Measurements from ENCODE around the gene HELZ.

Gene HELZ

DNA sequence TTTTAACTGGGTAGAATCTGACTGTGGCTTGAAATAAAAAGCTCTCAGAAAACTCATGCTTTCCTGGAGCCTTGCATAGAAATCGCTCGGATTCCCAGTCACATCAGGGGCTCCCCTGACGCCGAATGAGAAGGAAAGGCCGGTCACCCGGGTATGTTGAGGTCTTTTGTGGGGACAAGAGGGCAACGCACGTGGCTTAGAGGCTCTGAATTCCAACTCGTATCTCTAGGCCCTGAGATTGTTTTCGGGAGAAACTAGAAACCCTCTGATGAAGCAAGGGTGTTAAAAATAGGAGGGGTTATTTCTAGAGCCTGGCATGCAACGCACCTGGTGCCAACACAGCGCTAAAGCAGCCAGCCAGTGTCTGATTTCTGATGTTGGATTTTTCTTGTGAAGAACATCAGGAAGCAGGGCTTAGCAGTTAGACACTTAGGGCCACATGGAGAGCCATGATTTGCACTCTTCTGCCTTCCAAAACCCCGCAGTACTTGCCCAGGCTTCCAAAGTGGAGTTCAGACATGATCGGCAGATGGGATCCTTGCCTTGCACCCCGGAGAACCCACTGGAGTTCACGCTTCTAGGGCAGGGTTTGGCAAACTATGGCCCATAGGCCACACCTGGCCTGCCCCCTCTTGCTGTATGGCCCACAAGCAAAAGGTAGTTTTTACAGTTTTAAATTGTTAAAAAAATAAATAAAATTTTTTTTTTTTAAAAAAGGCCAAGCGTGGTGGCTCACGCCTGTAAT, 188.1 kb downstream of the HELZ start:
- Histone ChIP-seq H3K9me3 (ENCODE audit: control insufficient read depth, low read length) (no peaks in the 10 kb centered on the region), H3K27me3 (ENCODE audit: control insufficient read depth, insufficient read depth, low read length) (no peaks in the 10 kb centered on the region), H3K9ac (ENCODE audit: low read length) (no peak overlapping the region), H3K4me1 (ENCODE audit: control insufficient read depth, insufficient read depth, low read length) (peaks cover 12% of the 10 kb centered on the region), H3K4me3 (ENCODE audit: low read length) (no peak overlapping the region), H3K36me3 (ENCODE audit: control insufficient read depth, insufficient read depth, low read length) (no peaks in the 10 kb centered on the region)

- Histone ChIP-seq H3K36me3 (ENCODE audit: control insufficient read depth, insufficient read depth, low read length) (no peaks in the 10 kb centered on the region), H3K4me1 (ENCODE audit: control insufficient read depth, insufficient read depth, low read length) (peaks cover 12% of the 10 kb centered on the region), H3K9me3 (ENCODE audit: control insufficient read depth, low read length) (no peaks in the 10 kb centered on the region), H3K4me3 (ENCODE audit: low read length) (no peak overlapping the region), H3K27me3 (ENCODE audit: control insufficient read depth, insufficient read depth, low read length) (no peaks in the 10 kb centered on the region), H3K9ac (ENCODE audit: low read length) (no peak overlapping the region)
Measured at GRCh38 chr17:67055811-67056745, 188.9 kb downstream of the HELZ start.

DNA sequence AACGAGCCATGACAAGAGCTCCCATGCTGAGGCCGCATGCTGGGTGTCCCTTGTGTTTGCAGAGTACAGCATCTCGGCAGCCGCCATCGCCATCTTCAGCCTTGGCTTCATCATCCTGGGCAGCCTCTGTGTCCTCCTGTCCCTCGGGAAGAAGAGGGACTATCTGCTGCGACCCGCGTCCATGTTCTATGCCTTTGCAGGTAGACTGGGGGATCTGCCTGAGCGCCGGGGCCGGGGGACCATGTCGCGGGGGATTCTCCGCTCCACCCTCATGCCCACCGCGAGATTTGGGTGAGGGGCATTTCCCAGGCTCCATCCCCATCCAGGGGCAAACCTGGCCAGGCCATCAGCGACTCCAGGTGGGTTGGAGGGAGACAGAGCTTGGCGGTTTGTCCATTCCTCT, 190.0 kb downstream of the HELZ start:
- no peaks in the 10 kb centered on the region for H3K27me3 ChIP-seq (ENCODE audit: control insufficient read depth, insufficient read depth, low read length)
- no peak overlapping the region for H3K4me3 ChIP-seq (ENCODE audit: low read length)
- H3K4me1 ChIP-seq (ENCODE audit: control insufficient read depth, insufficient read depth, low read length) = peaks cover 12% of the 10 kb centered on the region
- H3K9me3 ChIP-seq (ENCODE audit: control insufficient read depth, low read length) = no peaks in the 10 kb centered on the region
- H3K36me3 ChIP-seq (ENCODE audit: control insufficient read depth, insufficient read depth, low read length) = no peaks in the 10 kb centered on the region
- H3K9ac ChIP-seq (ENCODE audit: low read length) = no peak overlapping the region

- Histone ChIP-seq H3K4me3 (ENCODE audit: low read length) (no peak overlapping the region), H3K4me1 (ENCODE audit: control insufficient read depth, insufficient read depth, low read length) (peaks cover 12% of the 10 kb centered on the region), H3K27me3 (ENCODE audit: control insufficient read depth, insufficient read depth, low read length) (no peaks in the 10 kb centered on the region), H3K9ac (ENCODE audit: low read length) (no peak overlapping the region), H3K36me3 (ENCODE audit: control insufficient read depth, insufficient read depth, low read length) (no peaks in the 10 kb centered on the region), H3K9me3 (ENCODE audit: control insufficient read depth, low read length) (no peaks in the 10 kb centered on the region)
Measured at GRCh38 chr17:67054608-67055007, 190.4 kb downstream of the HELZ start.

DNA sequence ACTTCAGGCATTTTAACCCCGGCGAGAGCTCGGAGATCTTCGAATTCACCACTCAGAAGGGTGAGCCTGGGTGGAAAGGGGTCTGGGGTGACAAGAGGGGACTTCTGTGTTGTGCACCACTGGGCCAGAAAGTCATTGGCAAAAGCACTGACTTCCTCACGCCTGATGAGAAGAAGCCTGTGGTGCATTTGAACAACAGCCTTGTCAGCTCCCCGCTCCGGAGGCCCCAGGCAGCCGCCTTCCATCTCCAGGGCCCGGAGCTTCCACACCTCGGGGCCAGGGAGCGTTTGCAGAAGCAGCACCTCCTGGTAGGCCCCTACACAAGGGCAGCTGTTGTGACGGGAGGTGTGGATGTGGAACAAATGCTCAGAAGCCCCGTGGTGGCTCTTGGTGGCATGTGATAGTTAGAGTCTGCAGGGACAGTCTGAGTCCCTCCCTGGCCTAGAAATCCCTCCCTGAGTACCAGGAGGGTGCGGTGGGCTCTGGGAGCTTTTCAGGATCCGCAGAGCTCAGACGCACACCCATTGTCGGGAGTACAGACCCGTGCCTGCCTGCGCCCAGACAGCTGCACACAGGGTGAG, 190.9 kb downstream of the HELZ start:
- H3K4me1 ChIP-seq (ENCODE audit: control insufficient read depth, insufficient read depth, low read length) = peaks cover 12% of the 10 kb centered on the region
- H3K27me3 ChIP-seq (ENCODE audit: control insufficient read depth, insufficient read depth, low read length) = no peaks in the 10 kb centered on the region
- H3K36me3 ChIP-seq (ENCODE audit: control insufficient read depth, insufficient read depth, low read length) = no peaks in the 10 kb centered on the region
- no peaks in the 10 kb centered on the region for H3K9me3 ChIP-seq (ENCODE audit: control insufficient read depth, low read length)
- no peak overlapping the region for H3K9ac ChIP-seq (ENCODE audit: low read length)
- H3K4me3 ChIP-seq (ENCODE audit: low read length) = no peak overlapping the region

GRCh38 chr17:67053438-67054000, 191.5 kb downstream of the HELZ start:
- H3K9ac ChIP-seq (ENCODE audit: low read length) = no peak overlapping the region
- peaks cover 12% of the 10 kb centered on the region for H3K4me1 ChIP-seq (ENCODE audit: control insufficient read depth, insufficient read depth, low read length)
- no peaks in the 10 kb centered on the region for H3K27me3 ChIP-seq (ENCODE audit: control insufficient read depth, insufficient read depth, low read length)
- H3K9me3 ChIP-seq (ENCODE audit: control insufficient read depth, low read length) = no peaks in the 10 kb centered on the region
- no peak overlapping the region for H3K4me3 ChIP-seq (ENCODE audit: low read length)
- no peaks in the 10 kb centered on the region for H3K36me3 ChIP-seq (ENCODE audit: control insufficient read depth, insufficient read depth, low read length)

- no peak overlapping the region for H3K4me3 ChIP-seq (ENCODE audit: low read length)
- H3K4me1 ChIP-seq (ENCODE audit: control insufficient read depth, insufficient read depth, low read length) = peaks cover 12% of the 10 kb centered on the region
- H3K9me3 ChIP-seq (ENCODE audit: control insufficient read depth, low read length) = no peaks in the 10 kb centered on the region
- no peaks in the 10 kb centered on the region for H3K27me3 ChIP-seq (ENCODE audit: control insufficient read depth, insufficient read depth, low read length)
- H3K36me3 ChIP-seq (ENCODE audit: control insufficient read depth, insufficient read depth, low read length) = no peaks in the 10 kb centered on the region
- no peak overlapping the region for H3K9ac ChIP-seq (ENCODE audit: low read length)
Measured at GRCh38 chr17:67052720-67053437, 192.1 kb downstream of the HELZ start.

- H3K9me3 ChIP-seq (ENCODE audit: control insufficient read depth, low read length) = no peaks in the 10 kb centered on the region
- H3K27me3 ChIP-seq (ENCODE audit: control insufficient read depth, insufficient read depth, low read length) = no peaks in the 10 kb centered on the region
- H3K9ac ChIP-seq (ENCODE audit: low read length) = no peak overlapping the region
- H3K36me3 ChIP-seq (ENCODE audit: control insufficient read depth, insufficient read depth, low read length) = no peaks in the 10 kb centered on the region
- peaks cover 11% of the 10 kb centered on the region for H3K4me1 ChIP-seq (ENCODE audit: control insufficient read depth, insufficient read depth, low read length)
- no peak overlapping the region for H3K4me3 ChIP-seq (ENCODE audit: low read length)
Measured at GRCh38 chr17:67051837-67052236, 193.2 kb downstream of the HELZ start.

- no peak overlapping the region for H3K4me3 ChIP-seq (ENCODE audit: low read length)
- H3K27me3 ChIP-seq (ENCODE audit: control insufficient read depth, insufficient read depth, low read length) = no peaks in the 10 kb centered on the region
- peaks cover 4% of the 10 kb centered on the region for H3K4me1 ChIP-seq (ENCODE audit: control insufficient read depth, insufficient read depth, low read length)
- H3K36me3 ChIP-seq (ENCODE audit: control insufficient read depth, insufficient read depth, low read length) = no peaks in the 10 kb centered on the region
- H3K9ac ChIP-seq (ENCODE audit: low read length) = no peak overlapping the region
- no peaks in the 10 kb centered on the region for H3K9me3 ChIP-seq (ENCODE audit: control insufficient read depth, low read length)
Measured at GRCh38 chr17:67051155-67051538, 193.8 kb downstream of the HELZ start.

DNA sequence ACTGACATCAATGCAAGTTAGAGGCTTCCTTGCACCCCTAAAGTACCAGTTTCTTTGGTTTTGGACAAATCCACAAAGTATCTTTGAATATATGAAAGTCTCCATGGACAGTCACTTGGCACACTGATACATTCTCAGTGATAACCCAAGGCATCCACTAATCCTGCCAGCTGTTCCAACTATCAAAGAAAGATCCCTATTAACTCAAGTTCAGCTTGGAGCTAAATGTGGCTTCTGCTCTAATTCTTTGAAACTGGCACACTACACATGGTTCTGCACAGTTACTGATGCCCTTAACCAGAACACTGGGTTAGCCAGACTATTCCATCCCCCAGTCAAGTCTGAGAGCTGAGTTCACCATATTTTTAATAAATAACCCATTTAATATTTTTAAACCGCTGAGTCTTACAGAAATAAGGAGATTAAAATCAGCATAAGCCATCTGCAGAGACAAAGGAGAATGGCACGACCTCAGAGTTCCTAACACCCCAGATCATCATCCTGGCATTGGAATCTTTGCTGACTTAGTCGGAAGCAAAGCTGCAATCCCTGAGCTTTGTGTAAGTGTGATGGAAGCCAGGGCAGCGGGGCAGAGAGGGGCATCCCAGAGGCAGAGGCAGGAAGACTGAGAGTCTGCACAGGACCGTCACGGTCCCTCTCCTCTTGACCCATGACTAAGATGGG, 194.4 kb downstream of the HELZ start:
- Histone ChIP-seq H3K27me3 (ENCODE audit: control insufficient read depth, insufficient read depth, low read length) (no peaks in the 10 kb centered on the region), H3K4me1 (ENCODE audit: control insufficient read depth, insufficient read depth, low read length) (no peaks in the 10 kb centered on the region), H3K36me3 (ENCODE audit: control insufficient read depth, insufficient read depth, low read length) (no peaks in the 10 kb centered on the region), H3K9me3 (ENCODE audit: control insufficient read depth, low read length) (no peaks in the 10 kb centered on the region), H3K9ac (ENCODE audit: low read length) (no peak overlapping the region), H3K4me3 (ENCODE audit: low read length) (no peak overlapping the region)

GRCh38 chr17:67050066-67050465, 194.9 kb downstream of the HELZ start:
- Histone ChIP-seq H3K4me1 (ENCODE audit: control insufficient read depth, insufficient read depth, low read length) (no peaks in the 10 kb centered on the region), H3K9ac (ENCODE audit: low read length) (no peak overlapping the region), H3K4me3 (ENCODE audit: low read length) (no peak overlapping the region), H3K27me3 (ENCODE audit: control insufficient read depth, insufficient read depth, low read length) (no peaks in the 10 kb centered on the region), H3K9me3 (ENCODE audit: control insufficient read depth, low read length) (no peaks in the 10 kb centered on the region), H3K36me3 (ENCODE audit: control insufficient read depth, insufficient read depth, low read length) (no peaks in the 10 kb centered on the region)

All from mucosa of stomach (tissue), 1 donor.